Natural killer cell (primary cell): ENCODE data around the gene PLB1. TPM values are rescaled to one million over a fixed set of nuclear protein-coding genes. Genes with fewer than 3 reads are reported as not detected.

Experiments used
- ATAC-seq, 3 donors: fragments of 150-1000 bp in 2 of 3; fragments of 200-7000 bp in 1 of 3; cut with Tn5 transposase; 1 replicate in 1 of 3; 2 replicates in 2 of 3; pipeline ENCODE4 v1.10.0; 2021; ENCODE audit warnings: mild to moderate bottlenecking in 2 of 3, moderate library complexity in 2 of 3
- DNase-seq, 2 donors: peaks; one replicate each; pipeline versions ENCODE4 v3.0.0 to v3.0.0-alpha.2; 2013 to 2021; ENCODE audit warnings: mixed read lengths in 1 of 2
- H3K27ac ChIP-seq: one replicate; pipeline ENCODE4 v1.5.1; 2013; ENCODE audit warnings: mild to moderate bottlenecking, low read length
- H3K27me3 ChIP-seq: one replicate; pipeline ENCODE4 v1.6.1; 2013; ENCODE audit warnings: low read length; ENCODE audit not compliant: control insufficient read depth, insufficient read depth
- H3K36me3 ChIP-seq: one replicate; pipeline ENCODE4 v1.6.1; 2013; ENCODE audit warnings: low read length; ENCODE audit not compliant: control insufficient read depth, insufficient read depth
- H3K4me1 ChIP-seq: one replicate; pipeline ENCODE4 v1.6.1; 2013; ENCODE audit warnings: low read length; ENCODE audit not compliant: control insufficient read depth, insufficient read depth
- H3K4me3 ChIP-seq: one replicate; pipeline ENCODE4 v1.5.1; 2013; ENCODE audit warnings: low read length
- H3K9me3 ChIP-seq: one replicate; pipeline ENCODE4 v1.6.1; 2013; ENCODE audit warnings: low read length; ENCODE audit not compliant: control insufficient read depth, insufficient read depth
- H3K27ac Mint-ChIP-seq, 2 donors: one replicate each; pipeline ENCODE4 v1.8.0; 2022; ENCODE audit warnings: mild to moderate bottlenecking in 2 of 2, mixed read lengths in 2 of 2, moderate library complexity in 1 of 2
- H3K27me3 Mint-ChIP-seq, 2 donors: one replicate each; pipeline ENCODE4 v1.8.0; 2022; ENCODE audit warnings: low read depth in 2 of 2, mixed read lengths in 2 of 2
- H3K36me3 Mint-ChIP-seq: one replicate; pipeline ENCODE4 v1.8.0; 2022; ENCODE audit warnings: mixed read lengths
- H3K4me1 Mint-ChIP-seq, 2 donors: one replicate each; pipeline ENCODE4 v1.8.0; 2022; ENCODE audit warnings: mixed read lengths in 2 of 2
- H3K4me3 Mint-ChIP-seq: one replicate; pipeline ENCODE4 v1.8.0; 2022; ENCODE audit warnings: mild to moderate bottlenecking, moderate library complexity, mixed read lengths
- H3K9me3 Mint-ChIP-seq, 2 donors: one replicate each; pipeline ENCODE4 v1.8.0; 2022; ENCODE audit warnings: mixed read lengths in 2 of 2
- CTCF ChIP-seq: fragments of 200-600 bp; IDR thresholded peaks from one replicate; pipeline ENCODE4 v1.8.0; 2022; ENCODE audit warnings: antibody characterized with exemption
- WGBS: methylation state at CpG from one replicate; pipeline ENCODE4 v1.1.7; 2013; ENCODE audit warnings: missing lambda C conversion rate; ENCODE audit not compliant: insufficient coverage; 5-methylcytosine and 5-hydroxymethylcytosine counted together
- intact Hi-C: fragments of 100-400 bp; cut with micrococcal nuclease; formaldehyde crosslinking; loops from one replicate; pipeline ENCODE4 v1.14.2; 2022
- total RNA-seq, 4 donors: library from RNA; stranded (reverse); fragments of 120-200 nt in 1 of 4; gene quantifications; one replicate each; pipeline versions ENCODE4 v1.2.3 to v1.2.4, GENCODE V29; 2013 to 2022

PLB1 gene
- total RNA-seq, 3 donors from 2014 or later (not counting 1 experiment from before 2014, with no cell fraction given) = 1.7 to 2.6 (median 1.9) TPM

- 100% methylated on average over 1 of the region's 1 CpG for WGBS
- DNase-seq = no peak
- Mint-ChIP-seq H3K36me3 (no peaks in the 10 kb centered on the region), H3K4me3 (no peak overlapping the region), H3K9me3 (no peaks in the 10 kb centered on the region), H3K27me3 (no peaks in the 10 kb centered on the region), H3K4me1 (peaks cover 0 to 4% of the 10 kb centered on the region in 2 donors), H3K27ac (no peak overlapping the region)
- no peaks in the 10 kb centered on the region for H3K36me3 ChIP-seq
- H3K4me3 ChIP-seq = no peak overlapping the region
- no peak overlapping the region for H3K27ac ChIP-seq
- no peaks in the 10 kb centered on the region for H3K9me3 ChIP-seq
- H3K27me3 ChIP-seq = no peaks in the 10 kb centered on the region
- intact Hi-C loops = no loop called here
- TF ChIP-seq CTCF = no peak
- no peaks in the 10 kb centered on the region for H3K4me1 ChIP-seq
- ATAC-seq = no peak
Observed at GRCh38 chr2:28658369-28658768, 162.5 kb downstream of the PLB1 start.

DNA sequence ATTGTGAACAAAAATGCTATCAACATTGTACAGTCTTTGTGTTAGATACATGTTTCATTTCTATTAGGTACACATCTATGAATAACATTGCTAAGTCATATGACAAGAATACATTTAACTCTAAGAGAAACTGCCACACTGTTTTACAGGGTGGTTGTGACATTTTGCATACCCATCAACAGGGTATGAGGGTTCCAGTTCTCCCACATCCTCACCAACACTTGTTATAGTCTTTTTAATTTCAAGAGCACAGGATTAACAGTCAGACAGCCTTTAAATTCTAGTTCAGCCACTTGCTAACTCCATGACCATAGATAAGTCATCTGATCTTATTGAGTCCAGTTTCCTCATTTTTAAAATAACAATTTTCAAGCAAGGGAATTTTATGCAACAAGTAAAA, 163.3 kb downstream of the PLB1 start:
- no peak overlapping the region for H3K4me3 ChIP-seq
- TF ChIP-seq CTCF = no peak
- intact Hi-C loops = no loop called here
- no peaks in the 10 kb centered on the region for H3K36me3 Mint-ChIP-seq
- H3K27me3 ChIP-seq = no peaks in the 10 kb centered on the region
- H3K27ac Mint-ChIP-seq = no peak overlapping the region
- no peak for ATAC-seq
- no peak overlapping the region for H3K27ac ChIP-seq
- H3K9me3 Mint-ChIP-seq = no peaks in the 10 kb centered on the region
- DNase-seq = no peak
- H3K4me1 ChIP-seq = no peaks in the 10 kb centered on the region
- peaks cover 0 to 4% of the 10 kb centered on the region in 2 donors for H3K4me1 Mint-ChIP-seq
- H3K9me3 ChIP-seq = no peaks in the 10 kb centered on the region
- no peaks in the 10 kb centered on the region for H3K36me3 ChIP-seq
- H3K27me3 Mint-ChIP-seq = no peaks in the 10 kb centered on the region
- no peak overlapping the region for H3K4me3 Mint-ChIP-seq

DNA sequence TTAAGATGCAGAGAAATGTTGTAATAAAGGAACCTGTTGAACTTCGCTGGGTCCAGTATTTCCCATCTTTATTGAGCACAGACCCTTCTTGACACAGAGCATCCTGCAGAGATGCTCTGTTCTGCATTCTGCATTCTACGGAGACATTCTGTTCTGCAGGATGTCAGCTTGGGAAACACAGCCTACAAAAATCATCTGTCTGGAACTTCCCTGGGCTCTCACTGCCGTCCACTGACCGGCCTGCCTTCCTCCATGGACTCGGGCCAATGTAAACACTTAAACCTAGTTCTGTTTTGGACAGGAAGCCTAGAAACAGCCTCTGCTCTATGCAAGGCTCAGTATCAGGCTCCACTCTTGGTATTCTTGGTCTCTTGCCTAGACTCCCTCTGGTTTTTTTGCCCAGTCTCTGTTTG, 165.7 kb downstream of the PLB1 start:
- H3K4me3 Mint-ChIP-seq = no peak overlapping the region
- Histone ChIP-seq H3K9me3 (no peaks in the 10 kb centered on the region), H3K27ac (no peak overlapping the region), H3K36me3 (no peaks in the 10 kb centered on the region), H3K4me1 (no peaks in the 10 kb centered on the region), H3K4me3 (no peak overlapping the region), H3K27me3 (no peaks in the 10 kb centered on the region)
- no peak for TF ChIP-seq CTCF
- H3K27ac Mint-ChIP-seq = no peak overlapping the region
- H3K9me3 Mint-ChIP-seq = no peaks in the 10 kb centered on the region
- 89% methylated on average over 5 of the region's 5 CpGs for WGBS
- no peaks in the 10 kb centered on the region for H3K36me3 Mint-ChIP-seq
- DNase-seq (no peak), ATAC-seq (no peak)
- H3K27me3 Mint-ChIP-seq = no peaks in the 10 kb centered on the region
- H3K4me1 Mint-ChIP-seq = peaks cover 0 to 4% of the 10 kb centered on the region in 2 donors
- intact Hi-C loops = no loop called here

DNA sequence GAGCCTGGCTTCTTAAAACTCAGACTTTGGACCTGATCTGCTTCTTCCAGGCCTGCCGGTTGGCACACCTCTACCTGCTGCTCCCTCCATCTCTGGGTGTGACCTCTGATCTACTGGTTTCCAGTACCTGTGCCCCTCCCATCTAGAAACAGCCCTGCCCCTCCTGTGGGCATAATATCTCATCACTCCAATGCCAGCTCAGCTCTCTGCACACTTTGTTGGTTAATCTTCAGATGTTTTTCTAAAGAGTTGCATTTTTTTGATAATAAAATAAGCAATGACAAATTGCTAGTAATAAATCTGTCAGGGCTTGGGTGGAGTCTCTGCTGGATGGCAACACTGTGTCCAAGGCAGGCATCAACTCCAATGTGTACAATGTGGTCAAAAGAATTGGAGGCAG, 166.2 kb downstream of the PLB1 start:
- DNase-seq (no peak), ATAC-seq (no peak)
- no peak overlapping the region for H3K4me3 ChIP-seq
- no peaks in the 10 kb centered on the region for H3K9me3 Mint-ChIP-seq
- no peak overlapping the region for H3K4me3 Mint-ChIP-seq
- H3K4me1 Mint-ChIP-seq = peaks cover 0 to 4% of the 10 kb centered on the region in 2 donors
- no peaks in the 10 kb centered on the region for H3K9me3 ChIP-seq
- no peak overlapping the region for H3K27ac Mint-ChIP-seq
- intact Hi-C loops = no loop called here
- no peak for TF ChIP-seq CTCF
- H3K4me1 ChIP-seq = no peaks in the 10 kb centered on the region
- 88% methylated on average over 1 of the region's 1 CpG for WGBS
- H3K27ac ChIP-seq = no peak overlapping the region
- no peaks in the 10 kb centered on the region for H3K27me3 ChIP-seq
- peaks cover 0 to under 1% of the 10 kb centered on the region in 2 donors for H3K27me3 Mint-ChIP-seq
- no peaks in the 10 kb centered on the region for H3K36me3 ChIP-seq
- H3K36me3 Mint-ChIP-seq = no peaks in the 10 kb centered on the region
